HK-2 (cell line): Measurements from ENCODE around the gene HTR3A.
A peak's percentile ranks its signal among the peaks of the same experiment; 100 is the strongest.
"Not testable (repeated sequence)": the region's sequence is repeated elsewhere in the genome, so short reads cannot be mapped to it uniquely, and the experiment has no call there.

Experiments used
- DNase-seq: peaks from one replicate; pipeline ENCODE4 v3.0.0-alpha.2; 2018; ENCODE audit not compliant: unreplicated experiment

Gene HTR3A

DNA sequence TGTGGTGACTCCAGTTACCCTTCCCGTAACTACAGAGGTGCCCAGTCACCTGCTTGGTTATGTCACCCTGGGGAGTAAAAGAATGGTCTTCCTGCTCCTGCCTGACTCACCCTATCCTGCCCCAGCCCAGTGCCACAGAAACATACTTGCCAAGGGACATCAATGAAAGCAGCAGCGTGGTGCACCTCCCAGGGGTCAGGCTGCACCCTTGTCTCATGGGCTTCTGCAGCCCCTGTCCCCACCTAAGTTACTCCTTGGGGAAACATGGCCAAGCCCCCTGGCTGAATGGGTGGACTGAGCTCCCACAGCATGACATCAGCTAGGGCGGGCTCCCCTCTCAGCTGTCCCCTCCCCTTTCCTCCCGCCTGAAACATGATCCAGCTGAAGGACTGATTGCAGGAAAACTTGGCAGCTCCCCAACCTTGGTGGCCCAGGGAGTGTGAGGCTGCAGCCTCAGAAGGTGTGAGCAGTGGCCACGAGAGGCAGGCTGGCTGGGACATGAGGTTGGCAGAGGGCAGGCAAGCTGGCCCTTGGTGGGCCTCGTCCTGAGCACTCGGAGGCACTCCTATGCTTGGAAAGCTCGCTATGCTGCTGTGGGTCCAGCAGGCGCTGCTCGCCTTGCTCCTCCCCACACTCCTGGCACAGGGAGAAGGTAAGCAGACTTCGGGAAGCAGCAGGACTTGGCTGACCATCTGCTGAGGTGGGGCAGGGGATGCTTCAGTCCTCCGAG is at the start of gene HTR3A:
Gene HTR3A (plus strand): TSS at position 368 of the 730 bp plus-strand sequence. CDS start 218 bp downstream, at position 586.
- peak; percentile 44 for DNase-seq

DNA sequence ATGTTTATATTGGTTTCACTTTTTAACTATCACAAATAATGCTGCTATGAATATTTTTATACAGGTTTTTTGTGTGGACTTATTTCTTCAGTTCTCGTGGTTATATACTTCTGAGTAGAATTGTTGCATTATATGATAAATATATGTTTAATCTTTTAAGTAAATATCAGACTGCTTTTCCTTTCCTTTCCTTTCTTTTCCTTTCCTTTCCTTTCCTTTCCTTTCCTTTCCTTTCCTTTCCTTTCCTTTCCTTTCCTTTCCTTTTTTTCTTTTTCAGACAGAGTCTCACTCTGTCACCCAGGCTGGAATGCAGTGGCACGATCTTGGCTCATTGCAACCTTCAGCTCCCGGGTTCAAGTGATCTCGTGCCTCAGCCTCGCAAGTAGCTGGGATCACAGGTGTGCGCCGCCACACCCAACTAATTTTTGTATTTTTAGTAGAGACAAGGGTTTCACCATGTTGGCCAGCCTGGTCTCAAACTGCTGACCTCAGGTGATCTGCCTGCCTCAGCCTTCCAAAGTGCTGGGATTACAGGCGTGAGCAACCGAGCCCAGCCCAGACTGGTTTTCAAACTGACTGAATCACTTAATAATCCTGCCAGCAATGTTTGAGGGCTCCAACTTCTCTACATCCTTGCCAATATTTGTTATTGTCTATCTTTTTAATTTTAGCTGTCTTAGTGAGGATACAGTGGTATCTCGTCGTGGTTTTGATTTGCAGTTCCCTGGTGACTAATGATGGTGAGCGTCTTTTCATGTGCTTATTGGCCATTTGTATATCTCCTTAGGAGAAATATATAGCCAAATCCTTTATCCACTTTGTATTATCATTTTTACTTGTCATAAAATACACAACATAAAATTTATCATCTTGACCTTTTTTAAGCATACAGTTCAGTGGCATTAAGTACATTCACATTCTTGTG is 48.4 kb upstream of the HTR3A start:
- no peak for DNase-seq

DNA sequence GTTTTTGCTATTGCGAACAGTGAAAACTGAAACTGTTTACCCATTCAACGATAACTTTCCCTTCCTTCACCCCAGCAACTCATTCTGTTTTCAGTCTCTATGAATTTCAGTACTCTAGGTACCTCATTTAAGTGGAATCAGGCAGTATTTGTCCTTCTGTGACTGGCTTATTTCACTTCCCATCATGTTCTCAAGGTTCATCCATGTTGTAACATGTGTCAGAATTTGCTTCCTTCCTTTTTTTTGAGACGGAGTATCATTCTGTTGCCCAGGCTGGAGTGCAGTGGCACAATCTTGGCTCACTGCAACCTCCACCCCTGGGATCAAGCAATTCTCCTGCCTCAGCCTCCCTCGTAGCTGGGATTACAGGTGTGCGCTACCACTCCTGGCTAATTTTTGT is 46.6 kb upstream of the HTR3A start:
- no peak for DNase-seq

DNA sequence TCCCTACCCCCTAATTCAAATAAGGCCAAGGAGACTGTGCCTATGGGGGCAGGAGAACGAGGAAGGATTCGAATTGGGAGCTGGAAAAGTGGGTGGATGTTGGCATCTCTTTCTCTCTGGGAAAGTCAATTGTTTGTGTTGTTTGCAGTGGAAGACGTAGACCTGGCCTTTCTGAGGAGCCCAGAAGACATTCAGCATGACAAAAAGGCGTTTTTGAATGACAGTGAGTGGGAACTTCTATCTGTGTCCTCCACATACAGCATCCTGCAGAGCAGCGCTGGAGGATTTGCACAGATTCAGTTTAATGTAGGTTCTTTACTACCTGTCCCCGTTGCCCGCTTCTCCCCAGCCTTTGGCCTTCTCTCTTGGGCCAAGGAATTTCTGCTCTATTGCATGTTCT is 42.1 kb upstream of the HTR3A start:
- DNase-seq = no peak

DNA sequence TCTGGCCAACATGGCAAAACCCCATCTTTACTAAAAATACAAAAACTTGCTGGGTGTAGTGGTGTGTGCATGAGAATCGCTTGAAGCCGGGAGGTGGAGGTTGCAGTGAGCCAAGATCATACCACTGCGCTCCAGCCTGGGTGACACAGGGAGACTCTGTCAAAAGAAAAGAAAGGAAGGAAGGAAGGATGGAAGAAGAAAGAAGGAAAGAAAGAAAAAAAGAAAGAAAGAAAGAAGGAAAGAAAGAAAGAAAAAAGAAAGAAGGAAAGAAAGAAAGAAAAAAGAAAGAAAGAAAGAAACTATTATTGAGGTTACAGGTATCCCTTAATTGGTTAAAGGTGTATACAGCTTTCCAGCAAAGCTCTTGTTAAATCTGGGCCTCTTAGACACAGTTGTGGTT is 40.7 kb upstream of the HTR3A start:
- DNase-seq = not testable (repeated sequence)

DNA sequence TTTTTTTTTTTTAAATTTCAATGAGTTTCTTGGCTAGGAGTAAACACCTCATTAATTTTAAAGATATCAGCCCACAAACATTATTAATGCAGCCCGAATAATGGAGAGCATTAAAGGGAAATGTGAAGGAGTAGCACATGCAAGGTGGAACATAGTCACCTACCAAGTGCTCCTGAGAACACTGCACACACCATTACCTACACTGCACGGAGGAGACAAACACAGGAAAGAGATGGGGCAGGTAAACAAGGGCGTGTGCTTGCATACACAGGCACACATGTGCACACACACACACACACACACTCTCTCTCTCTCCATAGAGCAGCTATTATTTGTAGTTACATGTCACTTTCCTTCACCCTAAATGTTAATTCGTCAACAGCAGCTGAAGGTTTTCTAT is 40.1 kb upstream of the HTR3A start:
- no peak for DNase-seq

DNA sequence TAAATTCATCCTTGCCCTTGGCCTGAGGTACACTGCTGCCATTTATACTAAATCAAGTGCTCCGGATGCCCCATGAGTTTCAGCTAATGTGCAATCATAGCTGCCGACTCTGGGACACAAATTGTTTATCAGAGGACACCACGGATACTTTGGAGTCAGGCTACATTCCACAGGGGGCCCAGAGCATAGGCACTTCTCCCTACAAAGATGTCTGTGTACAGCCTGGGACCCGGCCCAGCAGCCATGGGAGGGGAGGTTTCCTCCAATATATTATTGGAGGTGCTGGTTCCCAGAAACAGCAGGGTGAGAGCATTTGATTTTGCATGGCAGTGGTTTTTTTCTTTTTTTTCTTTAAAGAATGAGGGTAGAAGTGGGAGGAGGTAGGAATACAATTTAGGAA is 39.0 kb upstream of the HTR3A start:
- DNase-seq = no peak

DNA sequence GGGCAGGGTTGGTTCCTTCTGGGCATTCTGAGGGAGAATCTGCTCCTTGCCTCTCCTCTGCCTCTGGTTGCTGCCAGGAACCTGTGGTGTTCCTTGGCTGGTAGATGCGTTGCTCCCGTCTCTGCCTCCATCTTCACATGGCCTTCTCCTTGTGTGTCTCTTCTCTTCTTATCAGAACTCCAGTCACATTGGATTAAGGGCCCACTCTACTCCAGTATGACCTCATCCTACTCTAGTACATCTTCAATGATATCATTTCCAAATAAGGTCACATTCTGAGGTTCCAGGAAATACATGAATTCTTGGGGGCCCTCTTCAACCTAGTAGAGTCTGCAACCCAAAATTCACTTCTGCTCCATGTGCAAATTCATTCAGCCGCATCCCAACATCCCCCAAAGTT is 37.0 kb upstream of the HTR3A start:
- no peak for DNase-seq

DNA sequence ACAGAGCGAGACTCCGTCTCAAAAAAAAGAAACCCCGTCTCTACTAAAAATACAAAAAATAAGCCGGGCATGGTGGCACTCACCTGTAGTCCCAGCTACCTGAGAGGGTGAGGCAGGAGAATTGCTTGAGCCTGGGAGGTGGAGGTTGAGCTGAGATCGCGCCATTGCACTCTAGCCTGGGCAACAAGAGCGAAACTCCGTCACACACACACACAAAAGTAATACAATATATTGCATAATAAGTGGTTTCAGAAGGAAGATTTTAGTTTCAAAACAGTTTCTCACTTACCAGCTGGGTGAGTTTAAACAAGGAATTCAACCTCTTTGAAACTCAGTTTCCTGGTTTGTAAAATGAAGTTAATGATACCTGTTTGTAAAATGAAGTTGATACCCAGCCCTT is 32.7 kb upstream of the HTR3A start:
- DNase-seq = no peak

DNA sequence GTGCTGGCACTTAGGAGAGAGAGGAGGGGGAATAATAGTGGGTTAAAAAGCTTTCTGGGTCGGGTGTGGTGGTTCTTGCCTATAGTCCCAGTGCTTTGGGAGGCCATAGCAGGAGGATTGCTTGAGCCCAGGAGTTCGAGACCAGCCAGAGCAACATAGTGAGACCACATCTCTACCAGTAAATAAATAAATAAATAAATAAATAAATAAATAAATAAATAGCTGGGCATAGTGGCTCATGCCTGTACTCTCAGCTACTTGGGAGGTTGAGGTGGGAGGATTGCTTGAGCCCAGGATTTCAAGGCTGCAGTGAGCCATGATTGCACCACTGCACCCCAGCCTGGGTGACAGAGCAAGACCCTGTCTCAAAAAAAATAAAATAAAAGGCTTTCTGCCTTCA is 28.7 kb upstream of the HTR3A start:
- not testable (repeated sequence) for DNase-seq

DNA sequence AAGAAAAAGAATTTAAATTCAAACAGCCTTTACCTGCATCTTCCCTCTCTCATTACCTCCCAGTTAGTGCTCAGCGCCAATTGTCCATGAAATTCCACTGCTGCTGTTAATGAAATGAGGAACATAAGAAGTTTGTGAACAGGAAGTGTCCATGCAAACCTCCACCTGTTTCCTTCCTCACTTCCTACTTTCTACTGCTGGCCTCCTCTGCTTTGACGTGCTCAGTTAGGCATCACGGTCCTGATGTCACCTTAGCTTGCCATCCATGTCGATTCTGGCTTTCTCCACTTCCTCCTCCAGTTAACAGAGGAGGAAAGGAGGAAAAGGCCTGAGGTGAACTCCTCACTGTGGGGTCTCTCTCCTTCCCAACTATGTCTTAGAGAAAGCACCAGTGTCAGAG is 26.9 kb upstream of the HTR3A start:
- no peak for DNase-seq

DNA sequence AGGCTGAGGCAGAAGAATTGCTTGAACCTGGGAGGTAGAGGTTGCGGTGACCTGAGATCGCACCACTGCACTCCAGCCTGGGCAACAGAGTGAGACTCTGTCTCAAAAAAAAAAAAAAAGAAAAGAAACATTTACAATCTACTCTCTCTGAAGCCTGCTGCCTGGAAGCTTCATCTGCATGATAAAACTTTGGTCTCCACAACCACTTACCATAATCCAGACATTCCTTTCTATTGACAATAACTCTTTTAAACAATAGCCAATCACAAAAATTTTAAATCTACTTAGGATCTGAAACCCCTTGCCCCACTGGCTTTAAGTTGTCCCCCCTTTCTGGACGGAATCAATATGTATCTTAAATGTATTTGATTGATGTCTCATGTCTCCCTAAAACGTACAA is 25.0 kb upstream of the HTR3A start:
- DNase-seq = no peak

DNA sequence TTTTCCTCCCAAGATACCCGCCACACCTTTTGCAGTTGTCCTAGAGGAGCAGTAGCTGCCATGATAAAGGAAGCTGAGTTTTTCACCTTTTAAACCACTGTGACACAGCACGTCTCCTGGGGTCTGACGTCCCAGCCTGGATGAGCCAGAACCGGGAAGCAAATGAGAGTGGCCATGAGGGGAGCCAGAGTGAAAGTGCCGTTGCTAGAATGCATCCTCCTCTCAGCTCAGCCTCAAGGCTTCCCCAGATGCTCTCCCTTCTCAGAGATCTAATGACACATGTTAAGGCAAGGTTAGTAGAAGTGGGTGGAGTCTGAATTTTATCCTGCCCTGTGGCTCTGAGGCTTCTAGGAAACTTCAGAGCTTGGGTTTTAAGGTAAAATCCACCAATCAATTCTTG is 23.4 kb upstream of the HTR3A start:
- DNase-seq = no peak

DNA sequence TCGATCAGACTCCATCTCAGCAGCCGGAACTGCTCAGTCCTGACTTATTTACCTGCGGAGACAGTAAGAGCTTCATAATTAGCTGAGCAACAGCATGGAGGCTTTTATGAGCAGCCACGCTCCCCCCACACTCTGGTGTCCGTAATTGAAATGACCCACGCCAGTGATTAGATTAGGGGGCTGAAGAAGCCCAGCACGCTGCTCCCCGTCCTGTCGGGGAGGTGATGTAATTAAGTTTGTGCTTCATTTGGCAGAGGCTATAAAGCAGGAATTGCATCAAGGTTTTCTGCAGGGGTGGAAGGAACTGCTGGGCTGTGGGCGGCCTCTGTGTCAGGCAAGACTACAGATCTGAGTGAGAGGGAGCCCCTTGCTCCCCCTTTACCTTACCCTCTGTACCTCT is 22.8 kb upstream of the HTR3A start:
- no peak for DNase-seq

DNA sequence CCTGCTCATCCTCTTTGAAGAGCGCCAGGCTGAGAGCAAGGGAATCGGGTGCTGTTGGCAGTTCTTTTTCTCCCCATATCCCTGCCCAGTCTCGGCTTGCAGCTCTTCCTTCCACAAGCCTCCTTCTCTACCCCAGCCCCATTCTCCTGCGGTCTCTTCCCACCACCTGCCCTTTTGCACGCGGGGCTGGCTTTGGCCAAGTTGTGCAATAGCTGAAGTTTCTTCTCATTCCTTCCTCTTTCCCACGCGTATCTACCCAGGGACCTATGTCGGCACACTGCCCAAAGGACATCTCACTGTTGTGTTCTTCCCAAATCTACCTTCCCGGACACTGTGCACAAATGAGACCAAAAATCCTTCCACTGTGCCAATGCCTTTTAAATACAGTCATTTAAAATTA is 22.3 kb upstream of the HTR3A start:
- DNase-seq = no peak

DNA sequence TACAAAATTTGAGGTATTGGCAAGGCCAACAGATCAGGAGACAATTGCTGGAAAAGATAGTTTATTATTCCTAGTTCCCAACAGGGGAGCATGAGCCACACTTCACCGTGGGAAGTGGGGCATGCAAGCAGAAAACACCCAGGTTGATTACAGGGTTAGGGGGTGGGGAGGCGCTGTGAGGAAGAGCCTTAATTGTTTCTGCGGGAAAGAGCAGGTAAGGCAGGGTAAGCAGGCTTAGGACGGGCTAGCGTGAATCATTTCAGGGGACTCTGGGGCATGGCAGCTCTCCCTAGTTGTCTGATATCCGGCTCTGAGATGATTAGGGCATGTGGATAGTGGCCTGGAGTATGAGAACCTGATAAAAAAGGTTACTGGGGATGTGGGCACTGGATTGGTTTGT is 20.7 kb upstream of the HTR3A start:
- DNase-seq = no peak

DNA sequence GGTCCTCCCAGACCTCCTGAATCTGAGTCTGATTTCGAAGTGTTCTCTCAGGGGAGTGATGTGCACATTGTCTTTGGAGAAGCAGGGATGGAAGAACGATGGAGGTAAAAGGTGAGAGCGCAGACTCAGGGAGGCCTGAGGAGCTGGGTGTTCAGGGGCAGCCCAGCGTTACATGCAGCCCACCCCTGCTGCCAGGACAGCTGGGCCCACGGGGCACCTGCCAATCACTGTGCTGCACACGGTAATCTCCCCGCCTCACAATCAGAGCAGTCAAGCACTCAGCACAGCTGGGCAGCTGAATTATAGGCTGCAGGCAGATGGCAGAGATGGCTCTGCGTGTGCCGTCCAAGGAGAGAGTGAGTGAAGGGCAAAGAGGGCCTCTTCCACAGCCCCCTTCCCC is 17.9 kb upstream of the HTR3A start:
- DNase-seq = no peak

DNA sequence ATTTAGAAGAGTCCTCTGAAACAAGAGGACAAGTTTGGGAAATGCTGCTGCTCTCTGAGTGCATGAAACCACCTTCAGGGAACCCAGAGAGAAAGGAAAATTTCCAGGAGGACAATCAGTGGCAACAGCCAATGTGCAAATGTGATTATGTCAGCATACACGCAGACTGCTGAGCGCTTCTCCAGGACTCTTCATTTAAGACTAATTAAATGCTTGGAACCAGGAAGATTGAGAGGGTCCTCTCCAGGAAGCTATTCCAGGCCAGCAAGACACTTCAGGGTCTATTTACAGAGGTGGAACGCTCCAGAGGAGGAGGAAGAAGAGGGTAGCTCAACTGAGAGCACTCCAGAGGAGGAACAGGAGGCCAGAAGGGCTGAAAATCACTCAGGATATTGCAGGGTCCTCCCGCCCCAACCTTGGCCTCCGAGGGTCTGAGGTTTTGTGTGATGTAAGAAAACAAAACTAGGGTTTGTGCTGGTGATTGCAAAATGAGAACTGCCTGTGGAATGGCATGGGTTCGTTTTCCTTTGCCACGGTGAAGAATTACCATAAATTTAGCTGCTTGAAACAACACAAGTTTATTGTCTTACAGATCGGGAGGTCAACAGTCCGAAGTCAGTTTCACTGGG is 14.1 kb upstream of the HTR3A start:
- no peak for DNase-seq

DNA sequence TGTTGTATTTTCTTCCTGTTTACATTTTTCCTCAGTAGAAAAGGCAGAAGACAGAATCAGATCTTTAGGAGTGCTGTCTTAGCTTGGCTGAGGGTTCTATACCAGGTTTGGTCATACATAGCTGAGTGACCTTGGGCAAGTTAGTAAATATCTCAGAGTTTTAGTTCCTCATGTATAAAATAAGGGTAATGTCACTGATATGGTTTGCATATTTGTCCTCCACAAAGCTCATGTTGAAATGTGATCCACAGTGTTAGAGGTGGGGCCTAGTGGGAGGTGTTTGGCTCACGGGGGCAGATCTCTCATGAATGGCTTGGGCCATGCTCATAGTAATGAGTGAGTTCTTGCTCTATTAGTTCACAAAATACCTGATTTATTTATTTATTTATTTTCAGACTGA is 7.5 kb upstream of the HTR3A start:
- no peak for DNase-seq

DNA sequence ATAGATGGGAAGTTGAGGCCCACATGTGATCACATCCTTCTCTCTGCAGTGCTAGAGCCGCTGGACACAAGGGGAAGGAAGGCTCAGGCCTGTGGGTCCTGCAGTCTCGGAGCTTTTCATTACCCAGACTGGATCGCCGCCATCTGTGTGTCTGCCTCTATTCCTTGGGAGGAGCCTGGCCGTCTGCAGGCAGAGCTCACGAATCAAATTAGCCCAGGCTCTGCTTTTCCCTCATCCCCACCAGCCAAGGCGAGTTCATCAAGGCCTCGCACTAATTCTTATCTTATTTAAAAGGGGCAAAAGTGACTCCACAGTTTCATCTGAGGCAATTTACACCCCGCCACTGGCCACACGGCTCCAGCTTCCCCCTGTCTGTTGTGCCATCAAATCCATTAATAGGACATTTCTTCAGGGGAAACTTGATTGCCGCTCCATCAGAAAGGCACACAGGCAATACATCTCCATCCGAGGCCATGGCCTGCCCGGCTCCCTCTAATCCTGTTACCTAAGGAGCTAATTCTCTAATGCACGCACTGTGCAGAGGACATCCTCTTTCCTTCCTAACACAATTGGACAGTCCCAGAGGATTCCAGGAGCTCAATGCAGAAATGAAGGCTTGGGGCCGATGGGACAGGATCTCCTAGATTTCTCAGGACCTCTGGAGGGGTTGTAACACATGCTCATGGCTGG is 3.3 kb upstream of the HTR3A start:
- DNase-seq = no peak

DNA sequence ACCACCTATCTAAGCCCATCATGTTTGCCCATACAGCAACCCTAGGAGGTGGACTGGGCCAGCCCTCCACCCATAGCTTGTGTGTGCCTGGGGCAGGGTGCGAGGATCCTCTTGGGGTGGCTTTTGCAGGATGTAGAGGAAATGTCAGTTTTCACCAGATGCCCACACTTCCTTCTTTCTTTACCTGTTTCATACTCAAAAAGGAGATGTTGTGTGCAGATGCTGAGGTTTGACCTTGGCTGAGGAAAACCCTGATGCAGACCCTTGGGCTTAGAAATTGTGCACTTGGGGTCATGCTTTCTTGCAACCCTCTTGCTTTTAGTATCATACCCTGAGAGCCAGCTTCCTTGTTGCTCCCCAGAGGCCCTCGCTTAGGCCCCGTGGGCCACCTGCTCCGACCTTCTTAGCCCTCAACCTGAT is 2.2 kb downstream of the HTR3A start:
- no peak for DNase-seq

DNA sequence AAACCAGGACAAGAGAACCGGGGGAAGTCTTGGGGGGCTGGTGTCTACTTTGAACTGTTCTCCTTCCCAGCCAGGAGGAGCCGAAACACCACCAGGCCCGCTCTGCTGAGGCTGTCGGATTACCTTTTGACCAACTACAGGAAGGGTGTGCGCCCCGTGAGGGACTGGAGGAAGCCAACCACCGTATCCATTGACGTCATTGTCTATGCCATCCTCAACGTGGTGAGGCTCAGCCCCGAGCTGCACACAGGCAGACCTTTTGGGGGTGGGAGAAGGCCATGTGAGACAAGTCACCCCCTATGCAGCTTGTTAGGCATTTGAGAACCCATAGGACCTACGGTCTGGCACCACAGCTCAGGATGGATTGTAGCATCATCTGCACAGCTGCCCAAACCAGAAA is 2.8 kb downstream of the HTR3A start:
- DNase-seq = no peak
